ENCODE measurements around the gene NUCB2.
A peak's percentile ranks its signal among the peaks of the same experiment; 100 is the strongest.

Gene NUCB2

GRCh38 chr11:17314232-17314547, 37.7 kb downstream of the NUCB2 start:
- peak; percentile 61 for DNase-seq (ENCODE audit: extremely low read depth, low read depth)
- no peak for TF ChIP-seq CTCF (IDR thresholded peaks at IDR 0.05; ENCODE audit: low read depth, low read length)

GRCh38 chr11:17314904-17315426, 38.4 kb downstream of the NUCB2 start:
- no peak for TF ChIP-seq CTCF (IDR thresholded peaks at IDR 0.05; ENCODE audit: low read depth, low read length)
- DNase-seq (ENCODE audit: extremely low read depth, low read depth) = no peak

GRCh38 chr11:17328871-17329494, 52.4 kb downstream of the NUCB2 start:
- TF ChIP-seq CTCF (IDR thresholded peaks at IDR 0.05; ENCODE audit: low read depth, low read length) = no peak
- DNase-seq (ENCODE audit: extremely low read depth, low read depth) = no peak

GRCh38 chr11:17331669-17332068, 55.1 kb downstream of the NUCB2 start:
- no peak for DNase-seq (ENCODE audit: extremely low read depth, low read depth)
- no peak for TF ChIP-seq CTCF (IDR thresholded peaks at IDR 0.05; ENCODE audit: low read depth, low read length)

GRCh38 chr11:17333799-17334586, 57.5 kb downstream of the NUCB2 start:
- no peak for DNase-seq (ENCODE audit: extremely low read depth, low read depth)
- TF ChIP-seq CTCF (IDR thresholded peaks at IDR 0.05; ENCODE audit: low read depth, low read length) = no peak

- DNase-seq (ENCODE audit: extremely low read depth, low read depth) = no peak
- no peak for TF ChIP-seq CTCF (IDR thresholded peaks at IDR 0.05; ENCODE audit: low read depth, low read length)
Measured at GRCh38 chr11:17343257-17343656, 66.7 kb downstream of the NUCB2 start.

- TF ChIP-seq CTCF (IDR thresholded peaks at IDR 0.05; ENCODE audit: low read depth, low read length) = no peak
- peak; percentile 59 for DNase-seq (ENCODE audit: extremely low read depth, low read depth)
Measured at GRCh38 chr11:17343907-17344306, 67.4 kb downstream of the NUCB2 start.

Data from AG09319 (cell line).